NB4 (cell line): ENCODE results near the gene SH3GL2.
A peak's percentile ranks its signal among the peaks of the same experiment; 100 is the strongest.

ENCODE experiments used
- DNase-seq: peaks from one replicate; pipeline ENCODE4 v3.0.0; 2010; ENCODE audit warnings: low read depth
- H3K4me3 ChIP-seq: one replicate; pipeline ENCODE4 v1.5.1; 2011; ENCODE audit warnings: mild to moderate bottlenecking, low read depth, low read length, moderate library complexity
- CTCF ChIP-seq: IDR thresholded peaks from one replicate; pipeline ENCODE4 v1.5.1; 2012; ENCODE audit warnings: low read depth, low read length
- MAX ChIP-seq: IDR thresholded peaks from 2 replicates; pipeline ENCODE4 v1.6.1; 2011; ENCODE audit warnings: low read depth, low read length
- MYC ChIP-seq: IDR thresholded peaks from 2 replicates; pipeline ENCODE4 v1.6.1; 2011; ENCODE audit warnings: low read depth, low read length
- POLR2A ChIP-seq: IDR thresholded peaks from 2 replicates; pipeline ENCODE4 v1.6.1; 2011; ENCODE audit warnings: mild to moderate bottlenecking; ENCODE audit not compliant: insufficient read length; ENCODE audit errors: extremely low read depth

Gene SH3GL2

GRCh38 chr9:17739736-17740135 lies 160.9 kb downstream of the SH3GL2 start:
- no peak overlapping the region for H3K4me3 ChIP-seq
- TF ChIP-seq MAX (no peak), CTCF (no peak), POLR2A (no peak), MYC (no peak)
- DNase-seq = no peak

- H3K4me3 ChIP-seq = no peak overlapping the region
- no peak for DNase-seq
- TF ChIP-seq MYC (no peak), CTCF (no peak), MAX (no peak)
Observed at GRCh38 chr9:17742067-17742466, 163.2 kb downstream of the SH3GL2 start.

- H3K4me3 ChIP-seq = no peak overlapping the region
- TF ChIP-seq MYC (no peak), MAX (0 out of 2 replicates have a peak, but pooled peaks have one; percentile 9)
- DNase-seq = peak; percentile 40
Observed at GRCh38 chr9:17744786-17745185, 165.9 kb downstream of the SH3GL2 start.

GRCh38 chr9:17750269-17750668 lies 171.4 kb downstream of the SH3GL2 start:
- DNase-seq = no peak
- no peak for TF ChIP-seq CTCF
- TF ChIP-seq POLR2A = no peak
- no peak for TF ChIP-seq MYC
- no peak for TF ChIP-seq MAX
- H3K4me3 ChIP-seq = no peak overlapping the region

GRCh38 chr9:17751486-17751885 lies 172.6 kb downstream of the SH3GL2 start:
- DNase-seq = no peak
- no peak for TF ChIP-seq POLR2A
- no peak for TF ChIP-seq MYC
- no peak overlapping the region for H3K4me3 ChIP-seq

GRCh38 chr9:17752021-17752420 lies 173.2 kb downstream of the SH3GL2 start:
- H3K4me3 ChIP-seq = no peak overlapping the region
- TF ChIP-seq POLR2A = no peak
- no peak for TF ChIP-seq CTCF
- no peak for TF ChIP-seq MYC
- TF ChIP-seq MAX = no peak
- no peak for DNase-seq

GRCh38 chr9:17757816-17758215 lies 178.9 kb downstream of the SH3GL2 start:
- TF ChIP-seq MAX = no peak
- TF ChIP-seq MYC = no peak
- no peak for TF ChIP-seq CTCF
- DNase-seq = no peak
- no peak overlapping the region for H3K4me3 ChIP-seq
